NOMO-1 (cell line): ENCODE measurements around the gene SLC1A3.
A peak's percentile ranks its signal among the peaks of the same experiment; 100 is the strongest.

Source experiments
- DNase-seq, 2 experiments: peaks; one replicate each; lab custom pipeline; 2025; ENCODE audit not compliant: unreplicated experiment in 2 of 2; lab: John Stamatoyannopoulos, UW

SLC1A3 gene

DNA sequence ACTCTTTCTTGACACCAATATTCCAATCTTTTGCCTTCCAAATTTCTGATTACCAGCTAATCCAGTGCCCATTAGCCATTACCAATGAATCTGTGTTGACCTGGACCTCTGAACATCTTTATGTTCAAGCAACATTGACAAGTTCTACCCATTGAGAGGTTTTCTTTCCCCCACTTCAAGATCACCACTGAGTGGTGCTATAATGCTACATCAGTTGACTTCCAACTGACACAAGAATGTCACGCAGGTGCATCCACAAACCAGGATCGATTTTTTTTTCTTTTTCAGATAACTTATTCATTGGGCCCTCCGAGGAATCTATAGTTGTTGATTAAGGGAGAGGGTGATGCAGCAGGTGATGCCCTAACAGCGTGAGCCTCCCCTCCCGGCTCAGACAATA, 102.6 kb downstream of the SLC1A3 start:
- no peak for DNase-seq

DNA sequence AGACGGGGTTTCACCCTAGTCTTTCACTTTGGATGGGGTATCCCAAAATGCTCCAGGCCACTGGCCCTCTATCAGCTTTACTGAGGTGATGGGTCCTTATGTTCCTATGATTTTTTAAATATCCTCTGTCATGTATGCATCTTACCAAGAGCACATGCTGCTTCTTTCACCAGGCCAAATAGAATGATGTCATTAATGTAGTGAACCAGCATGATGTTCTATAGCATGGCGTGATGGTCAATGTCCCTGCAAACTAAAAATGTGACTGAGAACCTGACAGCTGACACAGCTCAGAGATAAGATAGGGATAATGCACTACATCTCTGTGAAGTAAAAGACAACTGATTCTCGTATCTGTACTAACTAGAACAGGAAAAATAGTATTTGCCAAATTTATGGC, 103.6 kb downstream of the SLC1A3 start:
- no peak for DNase-seq

DNA sequence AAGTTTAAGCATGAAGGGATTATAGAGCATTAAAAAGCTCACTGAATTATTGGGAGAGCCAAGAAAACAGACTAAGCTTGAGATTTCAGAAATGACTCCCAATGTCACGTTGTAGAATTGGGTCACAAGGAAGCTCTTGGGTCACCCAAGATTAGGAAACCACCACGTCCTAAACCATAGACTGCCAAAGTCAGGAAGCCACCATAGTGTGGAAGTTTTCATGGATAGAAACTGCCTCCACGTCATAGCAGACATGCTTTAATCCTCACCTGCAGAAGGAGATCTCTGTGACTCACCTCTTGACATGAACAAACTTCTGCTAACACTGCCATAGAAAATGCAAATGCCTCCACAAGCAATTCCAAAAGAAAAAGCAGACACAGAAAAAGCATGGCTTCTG, 106.3 kb downstream of the SLC1A3 start:
- DNase-seq, result no peak

DNA sequence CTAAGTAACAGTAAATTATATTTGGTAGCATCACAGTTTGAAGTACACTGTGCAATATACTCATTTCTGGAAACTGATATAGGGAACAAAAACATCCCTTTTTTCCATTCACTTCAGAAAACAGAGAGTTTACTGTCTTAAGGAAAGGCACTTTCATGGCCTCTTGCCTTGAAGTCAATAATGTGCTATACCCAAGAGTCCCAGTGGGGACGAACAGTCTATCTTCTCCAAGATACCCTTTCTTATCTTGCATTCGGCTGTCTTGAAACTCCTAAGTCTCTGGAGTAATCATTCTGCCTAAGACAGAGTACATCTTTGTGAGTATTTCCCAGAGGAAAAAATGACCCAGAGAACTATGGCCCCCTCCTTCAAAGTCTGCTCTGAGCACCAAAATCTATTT, 107.1 kb downstream of the SLC1A3 start:
- DNase-seq, result no peak

DNA sequence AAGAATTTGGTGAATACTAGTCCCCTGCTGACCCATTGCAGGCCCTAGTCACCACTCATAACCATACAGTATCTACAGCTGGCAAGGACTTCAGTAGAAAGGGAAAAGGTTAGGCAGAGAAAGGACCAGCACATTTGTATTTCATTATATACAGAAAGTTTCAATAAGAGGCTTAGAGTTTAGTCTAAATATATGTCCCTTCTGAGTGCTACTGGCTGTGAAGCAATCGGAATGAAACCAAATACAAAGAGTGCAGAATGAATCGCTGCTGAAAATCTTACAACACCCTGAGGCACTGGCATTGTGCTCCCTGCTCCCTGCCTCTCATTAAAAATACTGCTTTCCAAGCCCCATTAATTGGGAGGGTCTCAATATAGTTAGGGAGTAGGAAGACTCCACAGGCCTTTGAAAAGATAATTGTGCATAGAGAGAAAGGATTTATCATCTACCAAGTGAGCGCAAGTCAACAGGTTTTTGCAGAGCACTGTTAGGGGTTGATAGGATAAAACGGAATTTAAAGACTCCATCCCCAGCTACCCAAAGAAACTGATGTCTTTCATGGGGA, 110.8 kb downstream of the SLC1A3 start:
- DNase-seq, result no peak

DNA sequence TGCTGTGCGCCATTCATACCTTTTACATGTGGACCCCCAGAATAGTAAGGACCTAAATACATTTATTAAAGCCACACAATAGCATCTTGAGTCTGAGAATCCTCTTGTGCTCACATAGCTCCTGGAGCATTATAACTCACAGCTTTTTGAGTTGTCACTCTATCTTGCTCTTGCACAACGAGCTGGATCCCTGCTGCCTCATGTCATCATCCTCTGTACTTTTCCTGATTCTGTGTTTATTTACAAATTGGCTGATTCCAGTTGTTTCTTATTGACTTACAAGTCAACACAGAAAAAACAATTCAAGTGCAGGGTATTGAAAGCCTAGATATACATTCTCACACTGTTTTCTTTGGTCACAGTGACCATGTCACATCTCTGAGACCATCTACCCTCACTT, 112.9 kb downstream of the SLC1A3 start:
- DNase-seq, result no peak

DNA sequence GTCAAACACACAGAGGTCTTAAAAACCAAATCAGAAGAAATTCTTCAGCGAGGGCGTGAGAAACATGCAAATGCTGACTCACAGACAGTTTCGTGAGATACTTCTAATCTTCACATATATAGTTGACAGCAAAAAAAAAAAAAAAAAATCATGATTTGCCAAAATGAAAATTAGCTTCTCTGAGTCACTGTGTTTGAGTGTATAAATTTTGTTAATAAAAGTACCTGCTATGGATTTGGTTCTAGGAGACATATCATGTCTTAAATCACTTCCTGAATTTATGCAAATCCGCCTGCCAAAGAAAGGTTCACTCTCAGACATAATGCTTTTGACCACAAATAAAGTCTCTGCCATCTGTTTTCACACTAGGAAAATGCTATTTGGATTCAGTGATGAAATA, 114.3 kb downstream of the SLC1A3 start:
- no peak for DNase-seq

DNA sequence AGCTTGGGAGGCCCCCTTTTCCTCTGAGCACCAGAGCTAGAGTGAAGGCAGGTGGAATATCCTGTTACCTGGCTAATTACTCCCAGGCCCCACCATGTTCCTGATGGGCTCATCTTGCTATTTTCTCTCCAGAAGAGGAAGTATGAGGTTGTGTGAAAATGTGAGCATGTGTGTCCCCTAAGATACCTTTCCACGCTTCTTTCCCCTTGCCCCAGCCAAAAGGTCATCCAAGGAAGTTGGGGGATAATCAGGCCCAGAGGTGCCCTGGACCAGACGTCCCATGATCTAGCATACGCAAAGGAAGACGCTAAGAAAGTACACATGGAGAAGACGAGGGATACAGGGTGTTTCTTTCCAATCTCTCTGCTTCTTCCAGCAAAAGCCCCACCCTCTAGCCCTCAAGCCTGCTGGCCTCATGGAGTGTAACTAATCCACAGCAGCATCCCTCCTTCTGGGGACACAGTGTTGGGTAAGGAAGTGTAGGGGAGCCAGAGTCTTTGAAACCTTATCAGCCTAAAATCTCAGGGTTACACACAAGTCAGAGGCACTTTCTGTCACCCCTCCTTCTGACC, 115.3 kb downstream of the SLC1A3 start:
- DNase-seq, result no peak

DNA sequence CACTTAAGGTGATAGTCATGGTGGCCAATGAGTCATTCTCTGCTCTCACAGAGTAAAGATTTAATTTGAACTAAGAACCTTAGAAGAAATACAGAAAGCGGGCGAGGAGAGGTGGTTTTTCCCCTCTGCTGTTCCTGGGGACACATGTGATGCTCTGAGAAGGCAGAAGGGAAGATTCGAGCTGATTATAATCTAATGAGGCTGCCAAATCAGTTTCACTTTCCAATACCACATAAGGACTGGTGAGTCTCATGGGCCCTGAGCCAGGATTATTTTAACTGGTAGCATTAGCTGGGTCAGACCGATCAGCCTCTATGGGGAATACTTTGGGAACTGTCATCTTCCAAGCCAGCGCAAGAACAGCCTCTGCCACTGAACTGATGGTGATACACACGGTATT, 116.5 kb downstream of the SLC1A3 start:
- DNase-seq, result no peak

DNA sequence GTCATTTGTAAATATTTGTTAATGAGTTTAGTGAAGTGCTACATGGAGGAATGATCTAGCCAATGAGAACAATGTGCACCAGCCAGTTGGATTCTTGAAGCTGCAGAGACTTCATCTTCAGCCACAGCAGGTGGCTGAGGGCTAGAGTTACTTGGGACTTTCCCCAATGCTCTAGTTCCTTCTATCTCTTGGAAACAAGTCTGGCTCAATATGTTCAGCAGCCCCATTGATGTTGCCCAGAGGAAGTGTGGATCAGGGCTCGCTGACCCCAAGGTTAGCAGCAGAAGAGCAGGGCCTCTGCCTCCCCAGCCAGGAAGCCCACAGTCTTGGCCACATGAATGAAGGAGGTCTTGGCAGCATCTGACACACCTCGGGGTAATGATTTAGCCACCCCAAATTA, 117.5 kb downstream of the SLC1A3 start:
- DNase-seq, result peak; percentile 45 to 51

DNA sequence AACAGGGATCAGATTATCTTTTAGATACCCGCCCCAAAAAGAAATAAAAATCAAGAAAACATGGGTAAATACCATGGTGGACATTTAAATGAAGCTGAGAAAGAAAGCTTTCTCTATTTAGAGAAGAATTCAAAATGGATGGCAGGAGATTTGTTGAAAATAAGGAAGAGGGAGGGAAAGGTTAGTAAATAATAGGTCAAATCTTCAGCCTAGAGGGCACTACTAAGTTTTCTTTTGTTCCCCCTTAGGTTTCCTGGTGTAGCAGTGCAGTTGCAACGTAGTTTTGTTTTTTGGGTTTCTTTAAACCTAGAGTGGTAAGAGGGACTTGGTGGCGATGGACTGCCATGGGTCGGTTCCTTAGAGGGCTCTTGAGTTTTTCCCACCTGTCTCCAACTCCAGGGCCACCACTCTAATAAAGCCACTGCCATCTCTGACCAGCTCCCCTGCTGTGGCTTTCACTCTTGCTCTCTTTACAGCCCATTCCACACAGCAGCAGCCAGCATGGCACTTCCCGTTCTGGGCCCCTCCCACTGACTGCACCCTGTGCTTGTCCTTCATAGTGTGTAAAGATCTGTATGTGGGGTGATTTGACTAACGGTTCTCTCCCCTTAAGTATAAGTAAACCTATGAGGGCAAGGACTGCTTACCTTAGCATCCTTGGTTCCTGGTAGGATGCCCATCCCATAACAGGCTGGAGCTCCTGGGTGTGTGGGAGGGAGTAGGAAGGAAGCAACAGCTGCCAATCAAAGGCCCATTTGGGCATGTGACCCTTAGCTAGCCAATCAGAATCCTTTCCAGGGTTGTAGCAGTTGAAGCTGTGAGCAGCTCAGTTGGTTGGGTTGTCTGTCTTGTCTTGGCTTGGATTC, 118.3 kb downstream of the SLC1A3 start:
- DNase-seq, result peak; percentile 100

DNA sequence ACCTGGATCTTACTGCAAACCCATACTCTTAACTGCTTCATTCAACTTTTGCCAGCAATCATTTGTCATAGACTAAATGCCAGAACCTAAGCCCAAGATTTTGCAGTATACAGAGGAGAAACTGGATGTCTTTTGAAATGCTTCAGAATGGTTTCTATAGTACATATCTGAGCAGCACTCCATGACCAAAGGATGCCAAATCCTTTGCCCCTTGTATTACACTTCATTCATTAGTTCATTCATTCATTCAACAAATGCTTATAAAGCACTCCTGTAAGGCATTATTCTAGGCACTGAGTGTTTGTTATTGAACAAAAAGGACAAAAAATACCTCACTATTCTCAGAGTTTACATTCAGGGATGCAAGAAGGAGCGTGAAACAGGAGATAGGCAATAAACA, 119.9 kb downstream of the SLC1A3 start:
- no peak for DNase-seq

DNA sequence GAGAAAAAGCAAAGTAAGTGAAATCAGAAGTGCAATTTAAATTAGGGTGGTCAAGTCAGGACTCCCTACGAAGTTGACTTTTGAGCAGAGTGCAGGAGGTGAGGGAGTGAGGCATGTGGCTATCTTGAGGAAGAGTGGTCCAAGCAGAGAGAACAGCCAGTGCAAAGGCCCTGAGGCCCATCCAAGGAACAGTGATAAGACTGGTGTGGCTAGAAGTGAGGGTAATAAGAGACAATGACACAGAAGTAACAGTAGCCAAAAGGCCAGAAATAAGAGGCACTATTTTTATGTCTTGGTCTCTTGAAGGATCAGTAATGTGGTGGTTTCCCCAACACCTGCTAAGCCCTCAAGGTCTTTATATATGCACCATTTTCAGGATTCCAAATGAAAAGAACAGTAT, 120.4 kb downstream of the SLC1A3 start:
- DNase-seq, result no peak

DNA sequence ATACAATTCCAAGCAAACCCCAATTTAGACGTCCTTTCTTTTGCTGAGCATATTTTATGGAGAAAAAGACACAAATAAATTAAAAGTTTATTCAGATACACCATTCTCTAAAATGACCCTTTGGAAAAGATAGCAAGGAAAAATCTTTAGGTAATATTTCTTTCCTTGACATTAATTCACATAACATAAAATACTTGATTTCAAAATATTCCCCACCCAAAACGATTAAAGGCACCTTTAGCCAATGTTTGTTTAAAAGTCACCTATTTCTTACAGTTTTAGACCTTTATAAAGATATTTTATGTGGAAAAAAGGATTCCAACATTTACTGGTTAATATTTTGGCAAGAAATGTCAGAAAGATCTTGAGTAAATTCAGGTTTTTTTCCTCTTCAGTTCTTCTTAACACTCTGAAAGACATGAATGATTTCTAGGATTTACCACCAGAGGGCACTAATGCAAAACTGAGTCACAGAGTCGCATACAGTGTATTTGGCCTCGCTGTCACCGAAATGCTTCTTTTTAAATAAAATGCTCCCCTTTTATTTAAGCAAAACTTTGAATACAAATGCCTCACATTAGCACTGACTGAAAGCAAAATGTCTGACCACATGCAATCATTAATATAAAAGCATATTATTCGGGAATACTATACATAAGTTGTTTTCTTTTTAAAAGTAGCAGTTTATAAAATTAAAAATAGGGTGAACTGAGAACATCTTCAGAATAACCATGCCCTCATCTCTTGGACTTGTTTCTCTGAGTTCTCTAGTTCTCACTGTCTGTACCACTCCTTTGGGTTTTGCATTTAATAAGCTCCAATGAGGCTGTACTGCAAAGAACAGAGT, 122.5 kb downstream of the SLC1A3 start:
- DNase-seq, result peak; percentile 77 to 94

DNA sequence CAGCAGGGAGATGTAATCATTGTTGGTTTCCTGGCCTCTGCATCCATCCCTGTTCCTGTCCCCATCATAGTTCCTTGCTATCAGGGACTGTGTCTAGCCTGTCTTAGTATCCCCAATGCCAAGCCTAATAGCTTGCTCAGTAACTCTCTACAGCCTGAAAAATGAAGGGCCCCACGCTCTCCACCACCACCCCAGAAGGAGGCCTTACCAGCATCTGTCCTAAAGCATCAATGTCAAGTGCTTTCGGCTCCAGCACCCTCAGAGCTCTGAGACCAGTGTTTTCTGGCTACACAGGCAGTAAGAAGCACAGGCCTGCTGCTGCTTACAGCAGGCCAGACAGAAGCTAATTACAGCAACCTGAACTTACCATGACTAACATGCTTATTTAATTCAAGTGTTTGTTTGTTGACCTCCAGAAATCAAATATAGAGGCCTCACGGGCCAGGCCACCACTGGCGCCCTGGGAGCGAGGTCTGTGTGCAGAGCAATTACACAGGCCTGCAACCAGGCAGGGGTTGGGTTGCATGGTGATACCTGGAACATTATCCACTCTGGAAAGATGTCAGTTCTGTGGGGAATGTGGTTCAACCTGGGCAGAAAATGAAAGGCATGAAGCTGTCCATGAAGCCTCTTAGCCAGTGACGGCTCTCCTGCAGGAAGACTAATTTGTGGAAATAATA, 124.3 kb downstream of the SLC1A3 start:
- DNase-seq, result no peak

DNA sequence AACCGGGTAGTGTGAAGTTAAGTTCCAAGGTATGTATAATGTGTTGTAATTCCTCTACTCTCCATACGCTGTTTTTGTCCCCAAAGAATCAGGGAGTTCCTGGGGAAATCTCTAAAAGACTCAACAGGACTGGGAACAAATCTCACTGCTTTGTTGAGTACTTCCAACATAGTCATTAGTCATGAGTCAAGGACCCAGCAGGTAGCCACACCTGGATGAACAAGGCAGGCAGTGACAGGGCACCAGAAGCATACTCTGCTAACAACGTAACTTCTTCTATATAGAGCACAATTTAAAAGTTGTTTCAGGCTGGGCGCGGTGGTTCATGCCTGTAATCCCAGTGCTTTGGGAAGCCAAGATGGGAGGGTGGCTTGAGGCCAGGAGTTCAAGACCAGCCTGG, 126.8 kb downstream of the SLC1A3 start:
- peak in 1 of 2 experiments; percentile 23 for DNase-seq

DNA sequence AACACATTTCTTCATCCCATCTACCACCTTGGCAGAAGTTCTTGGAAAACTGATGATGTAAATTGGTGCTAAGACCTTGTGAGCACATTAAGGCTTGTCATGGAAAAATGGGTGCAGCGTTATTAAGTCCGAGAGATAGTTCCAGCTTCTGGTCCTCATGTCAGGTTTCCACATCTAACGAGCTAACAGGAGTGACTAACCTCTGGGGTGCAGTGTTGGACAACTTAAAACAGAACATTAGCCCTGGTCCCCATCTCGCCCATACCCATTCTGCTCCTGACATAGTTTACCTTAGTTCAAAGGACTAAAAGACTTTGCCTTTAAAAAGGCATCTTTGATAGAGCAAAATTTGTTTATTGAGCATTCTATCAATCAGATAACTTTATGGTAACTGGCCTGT, 128.0 kb downstream of the SLC1A3 start:
- peak in 1 of 2 experiments; percentile 35 for DNase-seq

DNA sequence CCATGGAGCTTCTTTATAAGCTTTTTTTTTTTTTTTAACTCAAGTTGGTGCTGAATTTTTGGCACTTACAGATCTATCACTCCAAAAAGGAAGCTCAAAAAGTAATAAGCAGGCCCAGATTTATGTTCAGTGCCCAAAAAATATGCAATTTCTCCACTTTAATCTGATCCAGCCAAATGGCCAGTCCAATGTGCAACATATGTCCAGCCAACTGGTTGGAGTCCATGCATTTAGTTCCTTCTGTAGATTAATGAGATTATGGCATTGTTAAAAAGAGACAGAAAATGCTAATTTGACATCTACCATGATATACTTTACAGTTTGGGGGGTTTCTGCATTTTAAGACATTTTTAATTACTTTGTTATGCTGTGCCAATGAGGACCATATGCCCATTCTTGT, 129.5 kb downstream of the SLC1A3 start:
- DNase-seq, result no peak
